Peyer's patch (tissue), 4 donors: ENCODE results near the gene CELSR1.

Source experiments
- CTCF ChIP-seq, 6 experiments: fragments of 450-650 bp in 4 of 6; fragments of 200-600 bp in 2 of 6; sonication (generic) in 1 of 6; IDR thresholded peaks; one replicate each; pipeline ENCODE4 v1.5.1; 2017 to 2019; ENCODE audit warnings: antibody characterized with exemption in 6 of 6, mild to moderate bottlenecking in 3 of 6, moderate library complexity in 1 of 6
- POLR2A ChIP-seq, 2 donors: fragments of 450-650 bp; IDR thresholded peaks; one replicate each; pipeline ENCODE4 v1.5.1; 2017; ENCODE audit warnings: antibody characterized with exemption in 2 of 2, mild to moderate bottlenecking in 2 of 2, moderate library complexity in 2 of 2

- TF ChIP-seq CTCF (IDR thresholded peaks at IDR 0.05), result no peak
- no peak for TF ChIP-seq POLR2A (IDR thresholded peaks at IDR 0.05)
Measured at GRCh38 chr22:46484861-46485595, 52.4 kb downstream of the CELSR1 start.
